ENCODE results near the gene CYRIA. TPM values are rescaled to one million over a fixed set of nuclear protein-coding genes. Genes with fewer than 3 reads are reported as not detected.

CYRIA gene
- total and polyA plus RNA-seq, 2 donors (not counting 1 experiment from before 2014, with no cell fraction given) = 6.3 to 10.2 TPM

- TF ChIP-seq EZH2 (IDR thresholded peaks at IDR 0.05; ENCODE audit: low read length, missing control alignments) (no peak), CTCF (conservative IDR thresholded peaks at IDR 0.05 in 1 of 2, IDR thresholded peaks at IDR 0.05 in 1 of 2; ENCODE audit: low read depth in 1 of 2, low read length in 2 of 2) (no peak)
- H3K27me3 ChIP-seq (ENCODE audit: control insufficient read depth, insufficient read depth, low read length) = no peaks in the 10 kb centered on the region
- no peak for DNase-seq (ENCODE audit: low read depth in 2 of 2)
- H3K9me3 ChIP-seq (ENCODE audit: control insufficient read depth, insufficient read depth, low read depth, low read length) = no peaks in the 10 kb centered on the region
- H3K4me3 ChIP-seq (replicated peaks in 1 of 4; ENCODE audit: control extremely low read depth in 1 of 4, insufficient read depth in 1 of 4, low read depth in 3 of 4, low read length in 4 of 4) = no peak overlapping the region
- H3K27ac ChIP-seq (ENCODE audit: insufficient read depth, low read length) = no peak overlapping the region
- H3K36me3 ChIP-seq (ENCODE audit: control insufficient read depth, insufficient read depth, low read length) = no peaks in the 10 kb centered on the region
- H2AFZ ChIP-seq (ENCODE audit: low read length) = no peak overlapping the region
- H3K4me2 ChIP-seq (ENCODE audit: extremely low read depth, insufficient read depth, low read length) = no peak overlapping the region
- H3K4me1 ChIP-seq (ENCODE audit: control insufficient read depth, extremely low read depth, insufficient read depth, low read length) = peaks cover 4% of the 10 kb centered on the region
- H4K20me1 ChIP-seq (ENCODE audit: control insufficient read depth, extremely low read depth, insufficient read depth, low read length) = no peaks in the 10 kb centered on the region
- no peak overlapping the region for H3K9ac ChIP-seq (ENCODE audit: insufficient read depth, low read length)
- H3K79me2 ChIP-seq (ENCODE audit: control insufficient read depth, insufficient read depth, low read length) = no peaks in the 10 kb centered on the region
Observed at GRCh38 chr2:16630463-16630862, 35.2 kb downstream of the CYRIA start.

- Histone ChIP-seq H3K4me1 (ENCODE audit: control insufficient read depth, extremely low read depth, insufficient read depth, low read length) (peaks cover 4% of the 10 kb centered on the region), H2AFZ (ENCODE audit: low read length) (no peak overlapping the region), H3K4me2 (ENCODE audit: extremely low read depth, insufficient read depth, low read length) (no peak overlapping the region), H3K27me3 (ENCODE audit: control insufficient read depth, insufficient read depth, low read length) (no peaks in the 10 kb centered on the region), H3K27ac (ENCODE audit: insufficient read depth, low read length) (no peak overlapping the region), H4K20me1 (ENCODE audit: control insufficient read depth, extremely low read depth, insufficient read depth, low read length) (no peaks in the 10 kb centered on the region), H3K79me2 (ENCODE audit: control insufficient read depth, insufficient read depth, low read length) (no peaks in the 10 kb centered on the region), H3K4me3 (replicated peaks in 1 of 4; ENCODE audit: control extremely low read depth in 1 of 4, insufficient read depth in 1 of 4, low read depth in 3 of 4, low read length in 4 of 4) (no peak overlapping the region), H3K36me3 (ENCODE audit: control insufficient read depth, insufficient read depth, low read length) (no peaks in the 10 kb centered on the region), H3K9ac (ENCODE audit: insufficient read depth, low read length) (no peak overlapping the region), H3K9me3 (ENCODE audit: control insufficient read depth, insufficient read depth, low read depth, low read length) (no peaks in the 10 kb centered on the region)
- DNase-seq (ENCODE audit: low read depth in 2 of 2) = no peak
- TF ChIP-seq EZH2 (IDR thresholded peaks at IDR 0.05; ENCODE audit: low read length, missing control alignments) (no peak), CTCF (conservative IDR thresholded peaks at IDR 0.05 in 1 of 2, IDR thresholded peaks at IDR 0.05 in 1 of 2; ENCODE audit: low read depth in 1 of 2, low read length in 2 of 2) (no peak)
Observed at GRCh38 chr2:16629770-16630169, 35.9 kb downstream of the CYRIA start.

- Histone ChIP-seq H4K20me1 (ENCODE audit: control insufficient read depth, extremely low read depth, insufficient read depth, low read length) (no peaks in the 10 kb centered on the region), H3K4me1 (ENCODE audit: control insufficient read depth, extremely low read depth, insufficient read depth, low read length) (peaks cover 4% of the 10 kb centered on the region), H3K9me3 (ENCODE audit: control insufficient read depth, insufficient read depth, low read depth, low read length) (no peaks in the 10 kb centered on the region), H3K4me3 (replicated peaks in 1 of 4; ENCODE audit: control extremely low read depth in 1 of 4, insufficient read depth in 1 of 4, low read depth in 3 of 4, low read length in 4 of 4) (no peak overlapping the region), H3K36me3 (ENCODE audit: control insufficient read depth, insufficient read depth, low read length) (no peaks in the 10 kb centered on the region), H3K27ac (ENCODE audit: insufficient read depth, low read length) (no peak overlapping the region), H3K27me3 (ENCODE audit: control insufficient read depth, insufficient read depth, low read length) (no peaks in the 10 kb centered on the region), H3K79me2 (ENCODE audit: control insufficient read depth, insufficient read depth, low read length) (no peaks in the 10 kb centered on the region), H2AFZ (ENCODE audit: low read length) (no peak overlapping the region), H3K4me2 (ENCODE audit: extremely low read depth, insufficient read depth, low read length) (no peak overlapping the region), H3K9ac (ENCODE audit: insufficient read depth, low read length) (no peak overlapping the region)
- TF ChIP-seq EZH2 (IDR thresholded peaks at IDR 0.05; ENCODE audit: low read length, missing control alignments) (no peak), CTCF (conservative IDR thresholded peaks at IDR 0.05 in 1 of 2, IDR thresholded peaks at IDR 0.05 in 1 of 2; ENCODE audit: low read depth in 1 of 2, low read length in 2 of 2) (no peak)
- no peak for DNase-seq (ENCODE audit: low read depth in 2 of 2)
Observed at GRCh38 chr2:16629044-16629443, 36.6 kb downstream of the CYRIA start.
